Sigmoid colon (tissue), 4 donors: ENCODE results near the gene TNFRSF12A.

Experiments
- POLR2A ChIP-seq, 2 donors: fragments of 450-650 bp; IDR thresholded peaks; one replicate each; pipeline ENCODE4 v1.6.1; 2016; ENCODE audit warnings: antibody characterized with exemption in 2 of 2, mild to moderate bottlenecking in 2 of 2, moderate library complexity in 2 of 2
- POLR2AphosphoS5 ChIP-seq, 4 donors: sonication (generic); formaldehyde crosslinking; IDR thresholded peaks; one replicate each; pipeline ENCODE4 v1.6.1; 2017; ENCODE audit warnings: antibody characterized with exemption in 4 of 4

DNA sequence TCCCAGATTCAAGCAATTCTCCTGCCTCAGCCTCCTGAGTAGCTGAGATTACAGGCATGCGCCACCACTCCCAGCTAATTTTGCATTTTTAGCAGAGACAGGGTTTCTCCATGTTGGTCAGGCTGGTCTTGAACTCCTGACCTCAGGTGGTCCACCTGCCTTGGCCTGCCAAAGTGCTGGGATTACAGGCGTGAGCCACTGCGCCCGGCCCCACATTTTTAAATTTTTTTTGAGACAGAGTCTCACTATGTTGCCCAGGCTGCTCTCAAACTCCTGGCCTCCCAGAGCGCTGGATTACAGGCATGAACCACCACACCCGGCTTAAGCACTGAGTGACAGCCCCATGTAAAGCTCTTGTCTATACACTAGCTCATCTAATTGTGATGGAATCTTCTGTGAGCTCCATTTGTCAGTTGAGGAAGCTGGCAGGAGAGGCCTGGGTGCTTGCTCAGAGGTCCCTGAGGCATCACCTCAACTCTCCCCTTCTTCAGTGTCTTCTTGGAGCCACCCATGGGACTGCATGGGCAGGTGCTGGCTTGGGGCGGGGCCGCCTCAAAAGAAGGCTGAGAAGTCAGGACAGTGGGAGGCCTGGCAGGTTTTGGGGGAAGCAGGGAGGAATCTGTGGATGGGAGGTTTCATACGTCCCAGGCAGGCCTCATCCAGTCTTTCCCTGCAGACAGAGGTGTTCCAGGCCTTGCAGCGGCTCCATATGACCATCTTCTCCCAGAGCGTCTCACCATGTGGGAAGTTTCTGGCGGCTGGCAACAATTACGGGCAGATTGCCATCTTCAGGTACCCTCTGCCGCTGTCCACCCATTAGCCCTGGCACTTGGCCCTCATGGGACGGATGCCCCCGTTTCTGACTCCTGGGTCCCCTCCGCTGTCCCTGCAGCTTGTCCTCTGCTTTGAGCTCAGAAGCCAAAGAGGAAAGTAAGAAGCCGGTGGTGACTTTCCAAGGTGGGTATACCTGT, 5.1 kb downstream of the TNFRSF12A start:
- TF ChIP-seq POLR2AphosphoS5 (IDR thresholded peaks at IDR 0.05) (no peak), POLR2A (IDR thresholded peaks at IDR 0.05) (no peak)
